ENCODE measurements around the gene ADIPOR1.

DNA sequence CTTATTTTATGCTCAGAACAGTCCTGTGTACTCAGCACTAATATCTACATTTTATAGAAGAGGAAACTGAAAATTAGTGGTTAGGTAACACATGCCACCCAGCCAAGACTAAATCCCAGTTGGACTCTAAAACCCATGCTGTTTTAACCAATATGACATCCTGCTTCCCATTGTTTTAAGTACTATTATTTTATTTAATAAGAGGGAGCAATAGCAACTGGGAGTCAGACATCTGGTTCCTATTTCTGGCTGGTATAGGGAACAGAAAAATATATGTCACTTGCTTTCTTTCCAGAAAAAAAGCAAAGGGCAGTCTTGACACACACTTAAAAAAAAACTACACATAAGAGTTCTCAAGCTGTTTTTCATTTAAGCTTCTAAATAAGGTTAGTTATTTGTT, 43.0 kb downstream of the ADIPOR1 start:
- TF ChIP-seq, protein P1, sequence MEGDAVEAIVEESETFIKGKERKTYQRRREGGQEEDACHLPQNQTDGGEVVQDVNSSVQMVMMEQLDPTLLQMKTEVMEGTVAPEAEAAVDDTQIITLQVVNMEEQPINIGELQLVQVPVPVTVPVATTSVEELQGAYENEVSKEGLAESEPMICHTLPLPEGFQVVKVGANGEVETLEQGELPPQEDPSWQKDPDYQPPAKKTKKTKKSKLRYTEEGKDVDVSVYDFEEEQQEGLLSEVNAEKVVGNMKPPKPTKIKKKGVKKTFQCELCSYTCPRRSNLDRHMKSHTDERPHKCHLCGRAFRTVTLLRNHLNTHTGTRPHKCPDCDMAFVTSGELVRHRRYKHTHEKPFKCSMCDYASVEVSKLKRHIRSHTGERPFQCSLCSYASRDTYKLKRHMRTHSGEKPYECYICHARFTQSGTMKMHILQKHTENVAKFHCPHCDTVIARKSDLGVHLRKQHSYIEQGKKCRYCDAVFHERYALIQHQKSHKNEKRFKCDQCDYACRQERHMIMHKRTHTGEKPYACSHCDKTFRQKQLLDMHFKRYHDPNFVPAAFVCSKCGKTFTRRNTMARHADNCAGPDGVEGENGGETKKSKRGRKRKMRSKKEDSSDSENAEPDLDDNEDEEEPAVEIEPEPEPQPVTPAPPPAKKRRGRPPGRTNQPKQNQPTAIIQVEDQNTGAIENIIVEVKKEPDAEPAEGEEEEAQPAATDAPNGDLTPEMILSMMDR (conservative IDR thresholded peaks at IDR 0.05; ENCODE audit: low read depth, low read length) = no peak
- TF ChIP-seq EZH2 (IDR thresholded peaks at IDR 0.05; ENCODE audit: borderline replicate concordance, low read depth, low read length, poor library complexity, severe bottlenecking) = no peak
